NCI-H69 (cell line): Measurements from ENCODE around the gene ANKRD13B.

Experiments
- DNase-seq: peaks from one replicate; lab custom pipeline; 2025; lab: John Stamatoyannopoulos, UW

Gene ANKRD13B

GRCh38 chr17:29616300-29617048, 23.5 kb downstream of the ANKRD13B start:
- peak; percentile 46 for DNase-seq

GRCh38 chr17:29617125-29617480, 24.2 kb downstream of the ANKRD13B start:
- DNase-seq = peak; percentile 92

- peak; percentile 92 for DNase-seq
Measured at GRCh38 chr17:29617481-29618271, 24.7 kb downstream of the ANKRD13B start.

GRCh38 chr17:29618272-29619065, 25.5 kb downstream of the ANKRD13B start:
- DNase-seq = no peak

- peak; percentile 76 for DNase-seq
Measured at GRCh38 chr17:29619251-29619650, 26.3 kb downstream of the ANKRD13B start.

- peak; percentile 26 for DNase-seq
Measured at GRCh38 chr17:29620271-29620670, 27.3 kb downstream of the ANKRD13B start.

- no peak for DNase-seq
Measured at GRCh38 chr17:29620779-29621500, 28.0 kb downstream of the ANKRD13B start.

GRCh38 chr17:29621751-29622194, 28.8 kb downstream of the ANKRD13B start:
- DNase-seq = peak; percentile 35

DNA sequence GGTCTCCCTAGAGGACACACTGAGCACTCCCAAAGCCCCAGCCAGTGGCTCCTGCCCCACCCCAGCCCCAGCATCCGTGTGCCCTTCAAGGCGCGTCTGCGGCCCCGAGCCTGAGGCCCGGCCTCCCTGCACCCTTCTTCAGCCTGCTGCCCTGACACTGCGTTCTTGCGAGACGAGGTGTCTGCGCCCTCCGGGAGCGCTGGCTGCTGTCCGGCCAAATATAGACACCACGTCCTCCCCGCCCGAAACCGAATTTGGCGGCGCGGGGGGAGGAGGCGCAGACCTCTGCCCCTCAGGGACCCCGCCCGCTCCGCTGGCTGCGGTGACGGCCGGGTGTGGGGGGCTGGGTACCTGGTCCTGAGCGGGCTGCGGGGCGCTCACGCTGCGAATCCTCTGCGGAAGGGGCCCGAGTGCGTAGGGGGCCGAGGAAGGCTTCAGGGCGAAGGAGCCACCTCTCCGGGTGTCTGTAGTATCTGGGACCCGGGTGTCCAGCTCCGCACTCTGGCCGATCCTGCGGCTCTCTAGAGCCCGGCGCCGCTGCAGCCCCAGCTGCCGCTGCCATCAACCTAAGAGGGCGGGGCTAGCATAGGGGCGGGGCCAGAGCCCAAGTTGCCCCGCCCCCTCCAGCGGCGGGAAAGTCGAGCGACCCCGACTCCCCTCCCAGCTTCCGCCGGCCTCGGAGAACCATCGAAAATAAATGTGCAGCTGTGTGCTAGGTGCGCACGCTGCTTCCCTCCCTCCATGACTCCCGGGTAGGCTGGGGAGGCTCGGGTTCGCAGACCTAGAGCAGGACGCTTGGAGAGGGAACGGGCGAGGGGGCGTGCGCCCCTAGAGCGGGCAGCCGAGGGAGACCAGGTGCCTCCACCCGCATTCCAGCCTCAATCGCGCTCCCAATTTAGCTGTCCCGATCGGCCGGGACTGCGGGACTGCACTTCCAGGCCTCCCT, 29.7 kb downstream of the ANKRD13B start, which contains the start of gene CORO6:
Gene CORO6, minus strand, starts transcription at position 576 of the 946 bp plus-strand sequence. CDS start 1,491 bp downstream, outside the sequence.
- DNase-seq = peak; percentile 91

GRCh38 chr17:29623283-29623647, 30.3 kb downstream of the ANKRD13B start:
- no peak for DNase-seq

- no peak for DNase-seq
Measured at GRCh38 chr17:29624586-29624985, 31.7 kb downstream of the ANKRD13B start.

- DNase-seq = peak; percentile 29
Measured at GRCh38 chr17:29625037-29625750, 32.3 kb downstream of the ANKRD13B start.

- no peak for DNase-seq
Measured at GRCh38 chr17:29627951-29628350, 35.0 kb downstream of the ANKRD13B start.

DNA sequence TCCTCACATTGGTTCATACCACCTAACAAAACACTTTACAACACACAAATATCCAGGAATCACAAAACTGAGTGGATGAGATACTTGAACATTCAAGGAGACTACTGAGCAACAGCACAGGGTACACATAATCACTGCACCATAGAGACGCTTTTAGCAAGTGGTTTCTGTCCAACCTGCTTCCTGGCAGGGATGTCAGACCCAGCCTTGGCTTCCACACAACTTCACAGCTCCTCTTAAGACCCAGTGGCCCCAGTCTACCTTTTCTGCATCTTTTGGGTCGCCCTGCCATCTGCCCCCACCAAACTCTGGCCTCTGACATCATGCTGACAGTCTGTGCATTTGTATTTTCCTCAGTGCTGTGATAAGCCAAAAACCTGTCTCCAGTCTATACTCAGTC, 35.7 kb downstream of the ANKRD13B start:
- DNase-seq = no peak

DNA sequence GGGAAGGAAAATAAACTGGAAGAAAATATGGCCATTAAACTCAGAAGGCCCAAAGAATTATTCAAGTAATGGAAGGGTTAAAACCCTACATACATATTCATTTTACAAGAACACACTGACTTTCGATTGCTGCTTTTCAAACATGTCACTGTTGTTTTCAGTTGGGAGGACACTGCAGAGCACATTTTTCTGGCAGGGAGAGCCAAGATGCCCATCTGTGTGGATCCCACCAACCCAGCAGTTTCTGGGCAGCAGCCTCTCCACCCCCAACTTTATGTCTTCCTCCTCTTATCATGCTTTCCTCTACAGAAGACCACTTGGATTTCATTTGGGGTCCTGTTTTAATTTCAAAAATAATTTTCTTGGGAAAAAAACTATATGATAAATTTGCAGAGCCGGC, 36.9 kb downstream of the ANKRD13B start:
- DNase-seq = no peak

GRCh38 chr17:29630630-29631193, 37.8 kb downstream of the ANKRD13B start:
- DNase-seq = no peak

DNA sequence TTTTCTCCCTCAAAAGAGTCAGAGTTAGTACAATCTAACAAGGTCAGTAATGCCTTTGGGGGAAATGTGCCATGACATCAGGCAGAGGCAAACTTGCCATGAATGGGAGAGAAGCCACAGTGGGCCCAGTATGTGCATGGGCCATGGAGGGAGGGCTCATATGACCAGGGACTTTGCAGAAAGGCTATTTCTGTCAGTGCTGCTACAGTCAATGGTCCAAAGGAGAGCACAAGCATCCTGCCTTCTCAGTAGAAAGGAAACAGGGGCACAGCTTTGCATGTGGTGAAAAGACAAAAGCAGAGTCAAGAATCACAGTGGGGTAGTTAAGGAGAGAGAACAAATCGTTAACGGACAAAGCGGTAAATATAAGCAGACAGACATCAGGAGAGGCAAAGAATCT, 41.0 kb downstream of the ANKRD13B start:
- no peak for DNase-seq

- peak; percentile 20 for DNase-seq
Measured at GRCh38 chr17:29640413-29640812, 47.5 kb downstream of the ANKRD13B start.

DNA sequence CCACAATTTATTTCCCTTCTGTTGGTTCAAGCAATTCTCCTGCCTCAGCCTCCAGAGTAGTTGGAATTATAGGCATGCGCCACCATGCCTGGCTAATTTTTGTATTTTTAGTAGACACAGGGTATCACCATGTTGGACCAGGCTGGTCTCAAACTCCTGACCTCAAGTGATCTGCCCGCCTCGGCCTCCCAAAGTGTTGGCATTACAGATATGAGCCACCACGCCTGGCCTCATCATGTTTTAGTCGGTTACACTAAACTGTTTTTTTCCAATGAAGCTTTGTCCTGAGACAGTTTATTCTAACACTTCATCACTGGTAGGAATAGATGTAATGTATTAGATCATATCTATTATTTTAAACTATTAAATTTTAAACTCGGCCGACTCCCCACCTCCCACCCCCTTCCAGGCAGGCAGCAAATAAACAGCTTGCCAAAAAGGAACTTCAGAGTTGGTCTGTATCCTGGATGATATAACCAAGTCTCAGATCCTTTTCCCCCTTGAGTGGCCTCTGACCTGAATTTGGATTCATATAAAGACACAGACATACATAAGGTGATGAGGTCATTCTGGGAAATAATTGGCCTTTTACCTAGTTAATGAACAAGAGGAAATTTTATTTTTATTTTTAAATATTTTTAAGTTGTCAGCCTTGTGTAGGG, 48.2 kb downstream of the ANKRD13B start:
- peak; percentile 14 for DNase-seq
